ENCODE results near the gene OVCH1. TPM values are rescaled to one million over a fixed set of nuclear protein-coding genes. Genes with fewer than 3 reads are reported as not detected.
A peak's percentile ranks its signal among the peaks of the same experiment; 100 is the strongest.
"Not testable (repeated sequence)": the region's sequence is repeated elsewhere in the genome, so short reads cannot be mapped to it uniquely, and the experiment has no call there.

Gene OVCH1
- polyA plus RNA-seq, 2 donors = 0.01 to 0.02 TPM

GRCh38 chr12:29447285-29447975 lies 50.1 kb downstream of the OVCH1 start:
- Histone ChIP-seq H3K4me1 (ENCODE audit: control insufficient read depth in 2 of 2, insufficient read depth in 2 of 2, low read length in 1 of 2) (no peaks in the 10 kb centered on the region), H3K9me3 (ENCODE audit: control insufficient read depth in 2 of 2, insufficient read depth in 1 of 2, low read depth in 1 of 2, low read length in 1 of 2) (no peaks in the 10 kb centered on the region), H3K36me3 (ENCODE audit: control insufficient read depth in 2 of 2, insufficient read depth in 2 of 2, low read length in 1 of 2) (no peaks in the 10 kb centered on the region), H3K27me3 (ENCODE audit: control insufficient read depth in 1 of 2, insufficient read depth in 2 of 2, low read length in 2 of 2) (no peaks in the 10 kb centered on the region), H3K27ac (ENCODE audit: low read depth in 2 of 2, low read length in 1 of 2) (no peak overlapping the region), H3K4me3 (ENCODE audit: low read depth in 1 of 2, low read length in 2 of 2) (no peak overlapping the region)
- 73 to 88% methylated on average over 2 of the region's 2 CpGs for whole genome bisulfite sequencing, 2 donors

GRCh38 chr12:29439506-29439905 lies 58.0 kb downstream of the OVCH1 start:
- Histone ChIP-seq H3K27me3 (ENCODE audit: control insufficient read depth in 1 of 2, insufficient read depth in 2 of 2, low read length in 2 of 2) (no peaks in the 10 kb centered on the region), H3K9me3 (ENCODE audit: control insufficient read depth in 2 of 2, insufficient read depth in 1 of 2, low read depth in 1 of 2, low read length in 1 of 2) (no peaks in the 10 kb centered on the region), H3K27ac (ENCODE audit: low read depth in 2 of 2, low read length in 1 of 2) (no peak overlapping the region), H3K4me3 (ENCODE audit: low read depth in 1 of 2, low read length in 2 of 2) (no peak overlapping the region), H3K4me1 (ENCODE audit: control insufficient read depth in 2 of 2, insufficient read depth in 2 of 2, low read length in 1 of 2) (no peaks in the 10 kb centered on the region), H3K36me3 (ENCODE audit: control insufficient read depth in 2 of 2, insufficient read depth in 2 of 2, low read length in 1 of 2) (no peaks in the 10 kb centered on the region)
- WGBS, 2 donors = 82% methylated on average over 4 of the region's 4 CpGs

GRCh38 chr12:29438752-29439408 lies 58.6 kb downstream of the OVCH1 start:
- Histone ChIP-seq H3K4me1 (ENCODE audit: control insufficient read depth in 2 of 2, insufficient read depth in 2 of 2, low read length in 1 of 2) (no peaks in the 10 kb centered on the region), H3K9me3 (ENCODE audit: control insufficient read depth in 2 of 2, insufficient read depth in 1 of 2, low read depth in 1 of 2, low read length in 1 of 2) (no peaks in the 10 kb centered on the region)
- 41 to 49% methylated on average over 1 of the region's 1 CpG for WGBS, 2 donors

GRCh38 chr12:29437575-29437974 lies 59.9 kb downstream of the OVCH1 start:
- H3K4me3 ChIP-seq (ENCODE audit: low read depth in 1 of 2, low read length in 2 of 2) = no peak overlapping the region
- H3K36me3 ChIP-seq (ENCODE audit: control insufficient read depth in 2 of 2, insufficient read depth in 2 of 2, low read length in 1 of 2) = no peaks in the 10 kb centered on the region
- no peaks in the 10 kb centered on the region for H3K9me3 ChIP-seq (ENCODE audit: control insufficient read depth in 2 of 2, insufficient read depth in 1 of 2, low read depth in 1 of 2, low read length in 1 of 2)
- no peaks in the 10 kb centered on the region for H3K27me3 ChIP-seq (ENCODE audit: control insufficient read depth in 1 of 2, insufficient read depth in 2 of 2, low read length in 2 of 2)
- H3K4me1 ChIP-seq (ENCODE audit: control insufficient read depth in 2 of 2, insufficient read depth in 2 of 2, low read length in 1 of 2) = no peaks in the 10 kb centered on the region
- no peak overlapping the region for H3K27ac ChIP-seq (ENCODE audit: low read depth in 2 of 2, low read length in 1 of 2)

More at GRCh38 chr12:29438752-29439408, 58.6 kb downstream of the OVCH1 start:
- H3K27ac ChIP-seq (ENCODE audit: low read depth in 2 of 2, low read length in 1 of 2) = no peak overlapping the region
- no peak overlapping the region for H3K4me3 ChIP-seq (ENCODE audit: low read depth in 1 of 2, low read length in 2 of 2)
- H3K27me3 ChIP-seq (ENCODE audit: control insufficient read depth in 1 of 2, insufficient read depth in 2 of 2, low read length in 2 of 2) = no peaks in the 10 kb centered on the region
- H3K36me3 ChIP-seq (ENCODE audit: control insufficient read depth in 2 of 2, insufficient read depth in 2 of 2, low read length in 1 of 2) = no peaks in the 10 kb centered on the region

GRCh38 chr12:29436815-29437214 lies 60.7 kb downstream of the OVCH1 start:
- not testable (repeated sequence) for H3K27me3 ChIP-seq (ENCODE audit: control insufficient read depth in 1 of 2, insufficient read depth in 2 of 2, low read length in 2 of 2); H3K4me1 ChIP-seq (ENCODE audit: control insufficient read depth in 2 of 2, insufficient read depth in 2 of 2, low read length in 1 of 2); H3K27ac ChIP-seq (ENCODE audit: low read depth in 2 of 2, low read length in 1 of 2); H3K9me3 ChIP-seq (ENCODE audit: control insufficient read depth in 2 of 2, insufficient read depth in 1 of 2, low read depth in 1 of 2, low read length in 1 of 2); H3K4me3 ChIP-seq (ENCODE audit: low read depth in 1 of 2, low read length in 2 of 2); H3K36me3 ChIP-seq (ENCODE audit: control insufficient read depth in 2 of 2, insufficient read depth in 2 of 2, low read length in 1 of 2)
- 92 to 94% methylated on average over 10 of the region's 10 CpGs for WGBS, 2 donors

GRCh38 chr12:29431513-29431912 lies 66.0 kb downstream of the OVCH1 start:
- H3K27ac ChIP-seq (ENCODE audit: low read depth in 2 of 2, low read length in 1 of 2) = no peak overlapping the region
- H3K4me3 ChIP-seq (ENCODE audit: low read depth in 1 of 2, low read length in 2 of 2) = no peak overlapping the region
- H3K27me3 ChIP-seq (ENCODE audit: control insufficient read depth in 1 of 2, insufficient read depth in 2 of 2, low read length in 2 of 2) = no peaks in the 10 kb centered on the region
- 62 to 80% methylated on average over 3 of the region's 3 CpGs for WGBS, 2 donors
- H3K9me3 ChIP-seq (ENCODE audit: control insufficient read depth in 2 of 2, insufficient read depth in 1 of 2, low read depth in 1 of 2, low read length in 1 of 2) = no peaks in the 10 kb centered on the region
- H3K4me1 ChIP-seq (ENCODE audit: control insufficient read depth in 2 of 2, insufficient read depth in 2 of 2, low read length in 1 of 2) = peaks cover 0 to 4% of the 10 kb centered on the region in 2 donors
- H3K36me3 ChIP-seq (ENCODE audit: control insufficient read depth in 2 of 2, insufficient read depth in 2 of 2, low read length in 1 of 2) = no peaks in the 10 kb centered on the region

GRCh38 chr12:29430716-29431044 lies 66.8 kb downstream of the OVCH1 start:
- Histone ChIP-seq H3K9me3 (ENCODE audit: control insufficient read depth in 2 of 2, insufficient read depth in 1 of 2, low read depth in 1 of 2, low read length in 1 of 2) (no peaks in the 10 kb centered on the region), H3K27ac (ENCODE audit: low read depth in 2 of 2, low read length in 1 of 2) (peak overlapping the region in 1 of 2 donors; percentile 31), H3K27me3 (ENCODE audit: control insufficient read depth in 1 of 2, insufficient read depth in 2 of 2, low read length in 2 of 2) (no peaks in the 10 kb centered on the region), H3K4me3 (ENCODE audit: low read depth in 1 of 2, low read length in 2 of 2) (no peak overlapping the region), H3K4me1 (ENCODE audit: control insufficient read depth in 2 of 2, insufficient read depth in 2 of 2, low read length in 1 of 2) (peaks cover 0 to 4% of the 10 kb centered on the region in 2 donors), H3K36me3 (ENCODE audit: control insufficient read depth in 2 of 2, insufficient read depth in 2 of 2, low read length in 1 of 2) (no peaks in the 10 kb centered on the region)
- WGBS, 2 donors = 76 to 81% methylated on average over 2 of the region's 2 CpGs

- 64 to 77% methylated on average over 3 of the region's 3 CpGs for WGBS, 2 donors
- peak overlapping the region in 1 of 2 donors; percentile 31 for H3K27ac ChIP-seq (ENCODE audit: low read depth in 2 of 2, low read length in 1 of 2)
- H3K36me3 ChIP-seq (ENCODE audit: control insufficient read depth in 2 of 2, insufficient read depth in 2 of 2, low read length in 1 of 2) = no peaks in the 10 kb centered on the region
- H3K4me3 ChIP-seq (ENCODE audit: low read depth in 1 of 2, low read length in 2 of 2) = no peak overlapping the region
- H3K9me3 ChIP-seq (ENCODE audit: control insufficient read depth in 2 of 2, insufficient read depth in 1 of 2, low read depth in 1 of 2, low read length in 1 of 2) = no peaks in the 10 kb centered on the region
- H3K27me3 ChIP-seq (ENCODE audit: control insufficient read depth in 1 of 2, insufficient read depth in 2 of 2, low read length in 2 of 2) = no peaks in the 10 kb centered on the region
- peaks cover 0 to 4% of the 10 kb centered on the region in 2 donors for H3K4me1 ChIP-seq (ENCODE audit: control insufficient read depth in 2 of 2, insufficient read depth in 2 of 2, low read length in 1 of 2)
Measured at GRCh38 chr12:29429999-29430715, 67.3 kb downstream of the OVCH1 start.

- Histone ChIP-seq H3K27ac (ENCODE audit: low read depth in 2 of 2, low read length in 1 of 2) (no peak overlapping the region), H3K4me1 (ENCODE audit: control insufficient read depth in 2 of 2, insufficient read depth in 2 of 2, low read length in 1 of 2) (peaks cover 0 to 4% of the 10 kb centered on the region in 2 donors), H3K4me3 (ENCODE audit: low read depth in 1 of 2, low read length in 2 of 2) (no peak overlapping the region), H3K9me3 (ENCODE audit: control insufficient read depth in 2 of 2, insufficient read depth in 1 of 2, low read depth in 1 of 2, low read length in 1 of 2) (no peaks in the 10 kb centered on the region), H3K36me3 (ENCODE audit: control insufficient read depth in 2 of 2, insufficient read depth in 2 of 2, low read length in 1 of 2) (no peaks in the 10 kb centered on the region), H3K27me3 (ENCODE audit: control insufficient read depth in 1 of 2, insufficient read depth in 2 of 2, low read length in 2 of 2) (no peaks in the 10 kb centered on the region)
Measured at GRCh38 chr12:29428633-29429032, 68.9 kb downstream of the OVCH1 start.

Data from esophagus (tissue), 2 donors.